SIG-M5 (cell line): Measurements from ENCODE around the gene BLOC1S1.
A peak's percentile ranks its signal among the peaks of the same experiment; 100 is the strongest.

Experiments used
- DNase-seq: peaks from one replicate; lab custom pipeline; 2025; lab: John Stamatoyannopoulos, UW

BLOC1S1 gene

GRCh38 chr12:55715833-55716581 lies at the start of gene BLOC1S1:
BLOC1S1 (plus strand) TSS chr12:55716046; CDS start chr12:55716052, 6 bp downstream.
- peak; percentile 49 for DNase-seq

GRCh38 chr12:55666508-55666907 lies 49.3 kb upstream of the BLOC1S1 start:
- DNase-seq = no peak

- no peak for DNase-seq
Measured at GRCh38 chr12:55670276-55670675, 45.6 kb upstream of the BLOC1S1 start.

GRCh38 chr12:55671746-55672145 lies 44.1 kb upstream of the BLOC1S1 start:
- DNase-seq = no peak

GRCh38 chr12:55673638-55674037 lies 42.2 kb upstream of the BLOC1S1 start:
- peak; percentile 74 for DNase-seq

GRCh38 chr12:55675666-55676065 lies 40.2 kb upstream of the BLOC1S1 start:
- no peak for DNase-seq

- DNase-seq = peak; percentile 76
Measured at GRCh38 chr12:55676707-55677106, 39.1 kb upstream of the BLOC1S1 start.

- DNase-seq = no peak
Measured at GRCh38 chr12:55679691-55680090, 36.2 kb upstream of the BLOC1S1 start.

- no peak for DNase-seq
Measured at GRCh38 chr12:55681142-55682077, 34.4 kb upstream of the BLOC1S1 start.

GRCh38 chr12:55682087-55682796 lies 33.6 kb upstream of the BLOC1S1 start:
- DNase-seq = no peak

- no peak for DNase-seq
Measured at GRCh38 chr12:55683676-55684075, 32.2 kb upstream of the BLOC1S1 start.

- no peak for DNase-seq
Measured at GRCh38 chr12:55684761-55685370, 31.0 kb upstream of the BLOC1S1 start.

- no peak for DNase-seq
Measured at GRCh38 chr12:55685671-55686070, 30.2 kb upstream of the BLOC1S1 start.

GRCh38 chr12:55686366-55687010 lies 29.4 kb upstream of the BLOC1S1 start:
- DNase-seq = no peak

GRCh38 chr12:55687746-55688145 lies 28.1 kb upstream of the BLOC1S1 start:
- no peak for DNase-seq

- DNase-seq = no peak
Measured at GRCh38 chr12:55688716-55689655, 26.9 kb upstream of the BLOC1S1 start.

- no peak for DNase-seq
Measured at GRCh38 chr12:55692631-55693322, 23.1 kb upstream of the BLOC1S1 start.

GRCh38 chr12:55693323-55694187 lies 22.3 kb upstream of the BLOC1S1 start:
- no peak for DNase-seq

GRCh38 chr12:55694188-55694515 lies 21.7 kb upstream of the BLOC1S1 start:
- DNase-seq = no peak
